SK-MEL-5 (cell line): ENCODE data around the gene CLDN7. TPM values are rescaled to one million over a fixed set of nuclear protein-coding genes. Genes with fewer than 3 reads are reported as not detected.
"Not testable (repeated sequence)": the region's sequence is repeated elsewhere in the genome, so short reads cannot be mapped to it uniquely, and the experiment has no call there.

Experiments used
- DNase-seq: peaks from one replicate; pipeline ENCODE4 v3.0.0-alpha.2; 2016; ENCODE audit warnings: low read depth, low spot score
- in situ Hi-C: cut with HindIII; loops from 2 replicates; pipeline ENCODE4 v1.10.0; 2016; ENCODE audit warnings: low sequenced_read_pairs, high pct_unique_total_duplicates, low pct_unique_long_range_greater_than_20kb
- total RNA-seq: library from RNA; depleted of rRNA; stranded (reverse); fragments of >200 nt; shearing (Covaris generic); gene quantifications from 2 replicates; pipeline ENCODE4 v1.2.3, GENCODE V29; 2014

The CLDN7 gene
- total RNA-seq, 1 experiment from 2014 or later, result not detected

DNA sequence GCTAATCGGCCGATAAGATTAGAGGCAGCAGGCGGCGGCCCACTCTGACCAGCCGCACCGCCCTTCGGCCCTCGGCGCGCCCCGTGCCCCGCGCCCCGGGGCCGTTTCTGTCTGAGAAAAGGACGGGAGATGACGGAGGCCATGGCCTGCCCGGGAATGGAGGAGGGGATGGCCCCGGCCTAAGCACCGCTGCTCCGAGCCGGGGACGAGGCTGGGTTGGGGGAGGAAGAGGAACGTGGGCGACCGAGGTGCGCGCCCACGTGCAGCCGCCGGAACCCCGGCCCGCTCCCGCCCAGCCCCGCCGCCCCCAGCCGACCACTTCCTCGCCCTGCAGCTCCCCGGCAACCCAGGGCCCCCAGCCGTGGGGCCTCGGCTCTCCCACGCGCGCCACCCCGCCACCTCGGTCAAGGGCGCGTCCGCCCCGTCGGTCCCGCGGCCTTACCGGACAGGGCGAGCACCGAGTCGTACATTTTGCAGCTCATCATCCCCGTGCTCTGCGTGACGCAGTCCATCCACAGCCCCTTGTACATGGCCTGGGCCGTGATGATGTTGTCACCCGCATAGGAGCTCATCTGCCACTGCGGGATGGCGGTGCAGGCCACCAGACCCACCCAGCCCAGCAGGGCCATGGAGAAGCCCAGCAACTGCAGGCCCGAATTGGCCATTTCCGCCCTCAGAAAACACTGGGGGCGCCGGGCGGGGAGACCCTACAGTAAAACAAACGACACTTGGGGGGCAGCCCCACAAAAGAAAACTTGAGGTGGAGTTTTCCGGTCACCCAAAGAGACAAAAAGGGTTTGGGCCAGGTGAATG lies 693 bp downstream of the CLDN7 start:
- in situ Hi-C loops, result no loop called here
- no peak for DNase-seq

DNA sequence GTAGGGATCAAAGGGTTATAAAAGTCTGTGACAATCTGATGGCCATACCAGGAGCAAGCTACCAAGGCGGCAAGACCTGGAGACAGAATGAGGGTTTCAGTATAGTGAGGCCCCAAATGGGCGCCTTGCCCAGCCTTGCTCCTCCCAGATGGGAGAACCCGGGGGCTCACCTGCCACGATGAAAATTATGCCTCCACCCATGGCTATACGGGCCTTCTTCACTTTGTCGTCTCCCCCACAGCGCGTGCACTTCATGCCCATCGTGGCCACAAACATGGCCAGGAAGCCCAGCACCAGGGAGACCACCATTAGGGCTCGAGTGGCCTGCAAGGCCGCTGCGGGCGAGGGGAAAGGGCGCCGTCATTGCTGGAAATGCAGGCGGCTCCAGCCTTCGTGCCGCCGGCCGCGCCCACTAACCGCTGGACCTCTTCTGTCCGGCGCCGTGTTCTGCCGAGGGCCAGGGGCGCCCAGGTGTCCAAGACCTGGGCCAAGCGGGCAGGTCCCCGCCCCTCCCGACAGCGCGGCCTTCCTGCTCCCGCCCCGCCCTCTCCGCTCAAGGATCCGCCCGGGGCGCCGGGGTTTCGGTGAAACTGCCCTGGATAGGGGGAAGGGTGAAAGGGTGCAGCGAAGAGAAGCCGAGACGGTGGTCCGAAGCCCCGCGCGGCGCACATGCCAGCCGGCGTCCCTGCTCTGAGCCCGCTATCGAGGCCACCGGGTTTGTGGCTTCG lies 1.5 kb downstream of the CLDN7 start:
- in situ Hi-C loops, result no loop called here
- DNase-seq, result no peak

DNA sequence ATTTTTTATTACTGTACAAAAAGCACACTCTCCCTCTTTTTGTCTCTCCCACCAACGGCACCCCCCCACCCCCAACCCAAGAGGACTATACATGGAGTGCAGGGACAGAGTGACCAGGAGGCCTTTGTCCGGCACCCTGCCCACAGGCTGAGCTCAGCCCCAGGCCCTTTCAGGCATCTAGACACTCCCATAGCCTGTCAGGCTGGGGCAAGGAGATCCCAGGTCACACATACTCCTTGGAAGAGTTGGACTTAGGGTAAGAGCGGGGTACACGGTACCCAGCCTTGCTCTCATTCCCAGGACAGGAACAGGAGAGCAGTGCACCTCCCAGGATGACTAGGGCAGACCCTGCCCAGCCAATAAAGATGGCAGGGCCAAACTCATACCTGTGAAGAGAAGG lies 2.1 kb downstream of the CLDN7 start:
- no peak for DNase-seq
- in situ Hi-C loops, result no loop called here

DNA sequence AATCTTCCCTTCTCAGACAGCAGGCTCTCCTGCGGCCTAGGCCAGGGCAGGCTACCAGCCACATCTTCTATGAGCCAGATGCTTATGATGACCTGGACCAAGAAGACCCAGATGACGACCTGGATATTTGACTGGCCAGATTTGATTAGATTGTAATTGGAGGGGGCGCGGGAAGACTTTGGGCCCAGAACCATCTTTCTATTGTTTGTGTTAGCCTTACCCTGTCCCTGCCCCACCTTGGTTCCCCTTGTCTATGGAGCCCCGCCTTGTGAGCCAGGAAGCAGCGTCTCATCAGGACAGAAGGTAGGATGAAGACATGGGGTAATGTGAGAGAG lies 2.8 kb downstream of the CLDN7 start:
- DNase-seq, result no peak
- in situ Hi-C loops, result no loop called here

DNA sequence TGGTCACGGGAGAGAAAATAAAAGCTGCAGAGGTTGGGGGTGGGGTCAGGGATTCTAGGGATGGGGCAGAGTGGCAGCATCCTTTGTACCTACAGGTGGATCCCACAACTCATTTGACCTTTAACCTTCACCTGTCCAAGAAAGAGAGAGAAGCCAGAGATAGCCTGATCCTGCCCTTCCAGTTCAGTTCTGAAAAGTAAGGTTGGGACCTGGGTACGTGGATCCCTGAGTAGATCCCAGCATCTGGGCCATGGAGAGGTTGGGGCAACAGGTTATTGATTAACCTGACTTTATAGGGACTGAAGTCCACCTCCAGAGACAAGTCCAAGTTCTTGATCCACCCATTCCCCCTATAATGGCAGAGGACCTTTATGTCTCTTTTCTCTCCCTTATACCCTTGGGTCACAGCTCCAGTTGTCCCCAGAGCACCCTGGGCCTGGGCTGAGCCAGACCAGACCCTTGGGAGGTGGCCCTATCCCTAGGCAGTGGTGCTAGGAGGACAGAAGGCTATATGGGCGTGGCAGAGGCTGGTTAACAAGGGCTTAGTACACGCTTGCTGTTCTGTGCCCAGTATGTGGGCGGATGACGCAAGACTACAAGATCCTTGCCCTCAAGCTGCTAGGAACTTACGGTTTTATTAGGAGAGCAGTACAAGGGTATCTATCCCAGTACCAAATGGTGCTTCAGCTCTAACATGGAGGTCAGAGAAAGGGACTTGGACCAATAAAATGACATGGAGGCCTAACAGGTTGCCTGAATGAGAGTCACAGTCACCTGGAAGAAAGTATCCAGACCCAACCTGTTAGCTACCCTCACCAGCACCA lies 3.3 kb downstream of the CLDN7 start:
- DNase-seq, result peak; percentile 73
- in situ Hi-C loops, result no loop called here

DNA sequence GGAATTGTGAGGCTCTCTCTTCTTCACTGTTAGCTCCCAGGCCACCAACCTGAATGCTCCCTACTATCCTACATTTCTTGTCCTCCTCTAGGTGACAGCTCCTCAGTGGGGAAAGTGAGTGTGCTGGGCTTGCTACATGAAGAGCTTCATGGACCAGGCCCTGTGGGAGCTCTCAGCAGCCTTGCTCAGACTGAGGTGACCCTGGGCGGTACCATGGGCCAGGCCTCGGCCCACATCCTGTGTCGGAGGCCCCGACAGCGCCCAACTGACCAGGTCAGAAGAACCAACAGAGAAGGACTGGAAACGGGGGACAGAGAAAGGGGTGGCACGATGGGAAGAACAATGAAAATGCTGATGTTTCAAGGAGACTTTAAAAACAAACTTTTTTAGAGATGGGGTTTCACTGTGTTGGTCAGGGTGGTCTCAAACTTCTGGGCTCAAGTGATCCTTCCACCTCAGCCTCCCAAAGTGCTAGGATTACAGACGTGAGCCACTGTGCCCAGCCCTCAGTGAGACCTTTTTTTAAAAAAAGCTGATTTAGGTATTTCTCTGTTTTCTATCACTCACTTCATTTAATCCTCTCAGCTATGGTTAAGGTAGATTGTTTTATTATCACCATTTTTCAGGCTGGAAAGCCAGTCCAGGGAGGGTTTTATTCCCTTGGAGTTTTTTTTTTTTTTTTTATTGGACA lies 5.4 kb downstream of the CLDN7 start:
- in situ Hi-C loops, result no loop called here
- DNase-seq, result no peak

DNA sequence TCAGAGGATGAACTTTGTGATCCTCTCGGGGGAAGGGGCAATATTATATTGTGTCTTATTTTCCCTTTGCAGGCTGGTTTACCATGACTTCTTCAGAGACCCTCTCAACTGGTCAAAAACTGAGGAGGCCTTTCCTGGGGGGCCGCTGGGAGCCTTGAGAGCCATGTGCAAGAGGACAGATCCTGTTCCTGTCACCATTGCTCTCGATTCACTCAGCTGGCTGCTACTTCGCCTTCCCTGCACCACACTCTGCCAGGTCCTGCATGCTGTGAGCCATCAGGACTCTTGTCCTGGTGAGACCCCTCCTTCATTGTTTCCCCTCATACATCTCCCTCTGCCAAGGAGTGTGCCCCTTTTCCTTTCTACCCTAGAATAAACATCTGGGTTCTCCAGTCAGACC lies 7.8 kb downstream of the CLDN7 start:
- in situ Hi-C loops, result no loop called here
- no peak for DNase-seq

DNA sequence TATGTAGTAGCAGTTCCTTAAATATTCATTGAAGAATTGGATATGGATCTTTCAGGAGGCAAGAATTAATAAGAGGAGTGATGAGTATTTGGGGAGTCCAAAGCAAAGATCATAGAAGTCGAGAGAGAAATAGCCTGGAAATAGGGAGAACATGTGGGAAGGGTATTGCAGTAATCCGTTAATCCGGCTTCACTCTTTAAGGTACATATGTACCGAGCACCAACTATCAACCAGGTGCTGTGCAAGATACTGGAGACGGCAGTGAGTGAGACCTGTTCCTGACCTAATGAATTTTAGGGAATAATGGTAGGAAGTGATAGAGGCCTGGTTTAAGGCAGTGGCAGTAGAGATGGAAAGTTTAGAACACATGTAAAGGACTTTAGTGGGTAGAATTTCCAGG lies 9.2 kb downstream of the CLDN7 start:
- no peak for DNase-seq
- in situ Hi-C loops, result no loop called here

DNA sequence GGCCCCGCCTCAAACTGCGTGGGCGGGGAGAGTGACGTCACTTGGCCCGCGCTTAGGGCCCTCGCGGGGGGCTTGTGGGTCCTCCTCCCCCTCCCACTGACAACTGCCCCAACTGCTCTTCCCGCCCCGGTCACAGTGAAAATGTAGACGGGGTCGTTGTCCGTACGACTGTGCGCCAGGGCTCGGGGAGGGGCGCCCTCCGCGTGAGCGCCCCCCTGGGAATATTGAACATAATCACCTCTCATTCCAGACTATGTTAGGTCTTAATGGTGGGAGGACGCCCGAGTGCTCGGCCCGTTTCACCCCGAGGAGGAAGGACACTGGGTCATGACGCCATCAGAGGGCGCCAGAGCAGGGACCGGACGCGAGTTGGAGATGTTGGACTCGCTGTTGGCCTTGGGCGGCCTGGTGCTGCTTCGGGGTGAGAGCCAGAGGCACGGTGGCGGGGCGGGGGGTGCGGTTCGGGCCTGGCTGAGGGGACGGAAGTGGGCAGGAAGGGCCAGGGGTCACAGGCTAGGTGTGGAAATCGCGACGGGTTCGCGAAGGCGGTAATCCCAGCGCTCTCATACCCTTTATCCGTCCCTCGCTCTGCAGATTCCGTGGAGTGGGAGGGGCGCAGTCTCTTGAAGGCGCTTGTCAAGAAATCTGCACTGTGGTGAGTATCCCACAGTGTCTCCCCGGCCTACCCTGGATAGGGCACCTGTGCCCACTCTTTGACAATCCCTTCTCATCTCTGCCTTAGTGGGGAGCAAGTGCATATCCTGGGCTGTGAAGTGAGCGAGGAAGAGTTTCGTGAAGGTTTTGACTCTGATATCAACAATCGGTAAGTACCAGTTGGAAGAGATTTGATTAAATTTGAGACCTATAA lies 9.9 kb downstream of the CLDN7 start, which contains the start of gene ELP5:
TSS of gene ELP5 (plus strand) at position 40 of the 868 bp plus-strand sequence. CDS start at position 376, 336 bp downstream.
- peak; percentile 94 for DNase-seq
- in situ Hi-C loops, result no loop called here

DNA sequence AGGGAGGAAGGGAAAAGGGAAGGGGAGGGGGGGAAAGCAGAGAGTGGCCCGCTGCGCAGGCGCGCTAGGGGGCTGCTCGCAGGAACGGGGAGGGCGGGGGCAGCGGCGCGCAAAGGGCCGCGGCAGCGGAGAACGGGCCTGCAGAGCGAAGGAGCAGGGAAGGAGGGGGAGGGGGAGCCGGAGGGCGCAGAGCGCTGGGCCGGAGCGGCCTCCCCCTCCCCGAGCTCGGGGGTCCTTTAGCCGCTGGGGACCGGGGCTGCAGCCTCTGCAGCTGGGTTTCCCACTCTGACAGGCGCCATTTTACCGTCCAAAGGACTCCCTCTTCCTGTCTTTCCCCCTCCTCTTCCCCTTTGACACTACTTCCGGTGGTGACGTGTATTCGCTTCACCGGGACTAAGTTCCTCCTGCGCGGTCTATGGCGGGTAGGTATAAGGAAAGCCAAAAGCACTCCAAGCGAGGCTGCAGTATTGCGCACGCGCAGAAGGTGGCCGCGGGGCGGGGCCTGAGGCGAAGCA lies 10.6 kb downstream of the CLDN7 start, which contains the start of gene CTDNEP1:
TSS of gene CTDNEP1 (minus strand) at position 74 of the 515 bp plus-strand sequence. CDS start 438 bp downstream, outside the sequence.
- in situ Hi-C loops, result no loop called here
- peak; percentile 100 for DNase-seq

DNA sequence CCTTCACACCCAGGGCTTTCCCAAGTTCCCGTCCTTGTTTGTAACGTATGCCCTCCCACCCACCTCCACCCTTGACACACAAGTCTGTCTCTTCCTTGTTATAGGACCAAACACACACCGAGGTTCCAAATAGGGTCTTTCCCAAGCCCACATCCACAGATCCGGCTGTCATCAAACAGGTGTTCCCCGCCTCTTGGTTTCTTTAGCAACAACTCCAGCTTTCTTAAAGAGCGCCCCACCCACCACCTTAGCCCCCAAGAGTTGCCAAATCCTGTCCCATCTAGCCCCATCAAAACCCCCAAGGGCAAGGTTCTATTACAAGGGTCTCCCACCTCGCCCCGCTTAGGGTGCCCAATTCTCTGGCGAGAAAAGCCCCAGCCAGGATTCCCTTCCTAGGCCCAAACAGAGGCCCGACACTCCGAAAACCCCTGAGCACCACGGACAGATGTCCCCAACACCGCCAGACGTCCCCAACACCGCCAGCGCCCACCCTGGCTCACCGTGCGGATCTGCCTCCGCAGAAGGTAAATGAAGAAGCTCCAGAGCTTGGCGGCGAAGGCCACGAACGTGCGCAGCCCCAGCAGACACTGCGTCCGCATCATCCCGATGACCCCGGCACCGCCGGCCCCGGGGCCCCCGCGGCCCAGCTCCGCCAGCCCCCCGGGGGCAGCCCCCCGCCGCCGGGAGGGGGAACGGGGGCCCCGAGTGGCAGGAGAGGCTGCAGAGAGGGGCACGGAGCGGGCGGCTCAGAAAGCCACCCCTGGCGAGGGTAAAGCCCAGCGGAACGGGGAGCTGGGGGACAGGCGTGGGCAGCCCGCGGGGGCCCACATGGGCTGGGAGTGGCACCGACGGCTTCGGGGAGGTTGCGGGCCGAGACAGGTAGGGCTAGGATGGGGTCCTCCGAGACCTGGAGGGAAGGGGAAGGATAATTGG lies 11.3 kb downstream of the CLDN7 start:
- in situ Hi-C loops, result no loop called here
- DNase-seq, result no peak

DNA sequence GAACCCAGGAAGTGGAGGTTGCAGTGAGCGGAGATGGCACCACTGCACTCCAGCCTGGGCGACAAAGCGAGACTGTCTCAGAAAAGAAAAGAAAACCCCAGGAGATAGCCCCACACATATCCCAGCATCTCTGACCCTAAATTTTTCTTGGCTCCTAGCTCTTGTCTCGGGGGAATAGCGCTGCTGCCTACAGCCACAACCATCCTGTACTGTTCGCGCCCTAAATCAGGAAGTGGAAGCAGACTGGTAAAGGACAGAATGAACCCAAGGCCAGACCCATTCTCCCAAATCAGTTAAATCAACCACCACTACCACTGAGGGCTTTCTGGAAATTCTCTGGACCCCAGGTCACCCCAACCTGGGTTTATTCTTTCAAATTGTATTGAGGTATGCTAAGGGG lies 12.4 kb downstream of the CLDN7 start:
- DNase-seq, result no peak
- in situ Hi-C loops, result no loop called here

DNA sequence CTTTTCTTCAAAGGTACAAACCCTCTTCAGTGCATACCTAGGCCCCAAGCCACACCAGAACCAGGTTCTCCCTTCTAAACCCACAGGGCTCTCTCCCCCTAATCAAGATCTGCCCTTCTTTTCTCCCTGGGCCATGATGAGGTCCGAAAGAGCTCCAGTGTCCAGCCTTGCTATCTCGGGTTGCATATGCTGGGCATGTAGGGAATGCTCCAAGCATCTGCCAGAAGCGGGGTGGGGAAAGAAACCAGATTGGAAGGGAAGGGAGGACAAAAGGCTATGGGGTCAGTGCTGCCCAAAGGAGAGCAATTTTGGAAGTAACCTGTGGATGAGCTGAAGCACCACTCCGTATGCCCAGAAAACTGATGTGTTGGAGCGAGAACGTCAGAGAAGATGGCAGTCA lies 13.1 kb downstream of the CLDN7 start:
- no peak for DNase-seq
- in situ Hi-C loops, result no loop called here

DNA sequence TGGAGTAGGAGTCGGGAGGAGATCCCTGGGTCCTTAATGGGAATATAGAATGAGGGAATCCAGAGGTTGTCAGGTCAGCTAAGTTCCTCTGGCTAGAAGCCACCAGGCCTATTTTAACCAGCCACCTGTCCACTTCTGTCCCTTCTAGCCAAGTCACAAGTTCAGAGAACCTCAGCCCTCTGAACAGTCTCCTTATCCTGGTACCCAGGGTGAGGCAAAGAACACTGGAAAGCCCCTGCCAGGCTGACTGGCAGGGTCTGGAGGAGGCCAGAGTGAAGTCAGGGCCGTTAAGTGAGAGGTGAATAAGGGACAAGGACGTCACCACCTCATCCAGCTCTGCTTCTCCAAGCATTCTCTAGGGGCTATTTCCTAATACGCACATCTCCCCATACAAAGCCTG lies 13.5 kb downstream of the CLDN7 start:
- in situ Hi-C loops, result no loop called here
- no peak for DNase-seq

DNA sequence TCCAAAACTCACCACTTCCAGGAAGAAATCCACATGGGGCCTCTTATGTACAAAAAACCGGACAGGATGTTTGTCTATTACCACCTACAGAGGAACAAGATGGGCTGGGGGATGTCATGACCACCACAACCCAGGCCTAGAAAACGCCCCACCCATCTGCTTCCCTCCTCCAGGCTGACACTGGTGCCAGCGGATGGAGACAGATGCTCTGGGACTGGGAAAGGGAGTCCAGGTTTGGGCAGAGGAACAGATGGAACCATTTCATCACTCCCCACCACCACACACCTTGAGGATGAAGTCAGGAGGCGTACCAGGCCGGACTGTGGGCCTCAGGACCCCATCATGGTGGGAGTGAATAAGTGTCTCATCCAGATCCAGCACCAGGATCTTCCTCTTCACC lies 15.5 kb downstream of the CLDN7 start:
- DNase-seq, result no peak
- in situ Hi-C loops, result no loop called here

DNA sequence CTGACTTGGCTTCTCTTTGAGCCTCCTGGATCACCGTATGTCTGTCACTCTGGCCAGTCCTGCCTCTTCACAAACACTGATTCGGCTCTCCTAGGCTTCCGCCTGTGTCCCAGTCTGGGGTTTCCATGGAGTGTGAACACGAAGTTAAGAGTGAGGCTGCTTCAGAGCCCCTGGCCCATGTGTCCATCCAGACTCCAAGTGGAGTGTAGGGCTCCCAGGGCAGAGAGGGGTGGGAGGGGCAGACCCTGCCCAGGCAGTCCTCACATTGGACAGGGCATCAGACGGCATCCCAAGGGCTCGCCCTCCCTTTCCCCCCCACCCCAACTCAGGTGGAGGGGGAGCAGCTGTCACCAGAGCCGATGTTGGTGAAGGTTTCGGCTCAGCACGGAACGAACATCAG lies 18.4 kb downstream of the CLDN7 start:
- in situ Hi-C loops, DNase-seq: not testable (repeated sequence)
